ENCODE results near the gene DACH2.
"Not testable (repeated sequence)": the region's sequence is repeated elsewhere in the genome, so short reads cannot be mapped to it uniquely, and the experiment has no call there.

DACH2 gene

GRCh38 chrX:86141786-86142185 is 6.5 kb upstream of the DACH2 start:
- no peak for DNase-seq (ENCODE audit: low read depth)
- TF ChIP-seq CTCF (IDR thresholded peaks at IDR 0.05; ENCODE audit: control insufficient read depth, extremely low read depth, insufficient read depth) = no peak
- no peak overlapping the region for H3K4me3 ChIP-seq (ENCODE audit: low read depth, low read length)

GRCh38 chrX:86146102-86146501 is 2.1 kb upstream of the DACH2 start:
- no peak overlapping the region for H3K4me3 ChIP-seq (ENCODE audit: low read depth, low read length)
- no peak for DNase-seq (ENCODE audit: low read depth)
- no peak for TF ChIP-seq CTCF (IDR thresholded peaks at IDR 0.05; ENCODE audit: control insufficient read depth, extremely low read depth, insufficient read depth)

- TF ChIP-seq CTCF (IDR thresholded peaks at IDR 0.05; ENCODE audit: control insufficient read depth, extremely low read depth, insufficient read depth) = no peak
- H3K4me3 ChIP-seq (ENCODE audit: low read depth, low read length) = peak overlapping the region; percentile 50
- no peak for DNase-seq (ENCODE audit: low read depth)
These were observed 343 bp downstream of the DACH2 start for GRCh38 chrX:86148594-86148993.

GRCh38 chrX:86149119-86149518 is 868 bp downstream of the DACH2 start:
- H3K4me3 ChIP-seq (ENCODE audit: low read depth, low read length) = no peak overlapping the region
- no peak for DNase-seq (ENCODE audit: low read depth)
- no peak for TF ChIP-seq CTCF (IDR thresholded peaks at IDR 0.05; ENCODE audit: control insufficient read depth, extremely low read depth, insufficient read depth)

GRCh38 chrX:86154553-86154952 is 6.3 kb downstream of the DACH2 start:
- TF ChIP-seq CTCF (IDR thresholded peaks at IDR 0.05; ENCODE audit: control insufficient read depth, extremely low read depth, insufficient read depth) = no peak
- no peak overlapping the region for H3K4me3 ChIP-seq (ENCODE audit: low read depth, low read length)
- DNase-seq (ENCODE audit: low read depth) = no peak

- TF ChIP-seq CTCF (IDR thresholded peaks at IDR 0.05; ENCODE audit: control insufficient read depth, extremely low read depth, insufficient read depth) = peak; percentile 66
- H3K4me3 ChIP-seq (ENCODE audit: low read depth, low read length) = no peak overlapping the region
- DNase-seq (ENCODE audit: low read depth) = no peak
These were observed 23.1 kb downstream of the DACH2 start for GRCh38 chrX:86171366-86171765.

GRCh38 chrX:86178906-86179305 is 30.7 kb downstream of the DACH2 start:
- no peak overlapping the region for H3K4me3 ChIP-seq (ENCODE audit: low read depth, low read length)
- DNase-seq (ENCODE audit: low read depth) = no peak
- no peak for TF ChIP-seq CTCF (IDR thresholded peaks at IDR 0.05; ENCODE audit: control insufficient read depth, extremely low read depth, insufficient read depth)

- not testable (repeated sequence) for H3K4me3 ChIP-seq (ENCODE audit: low read depth, low read length); DNase-seq (ENCODE audit: low read depth)
These were observed 33.1 kb downstream of the DACH2 start for GRCh38 chrX:86181325-86181724.
